ENCODE measurements around the gene NR2F1. TPM values are rescaled to one million over a fixed set of nuclear protein-coding genes. Genes with fewer than 3 reads are reported as not detected.

NR2F1 gene
- total RNA-seq, 2 donors from 2014 or later = 2.7 to 2.9 TPM

DNA sequence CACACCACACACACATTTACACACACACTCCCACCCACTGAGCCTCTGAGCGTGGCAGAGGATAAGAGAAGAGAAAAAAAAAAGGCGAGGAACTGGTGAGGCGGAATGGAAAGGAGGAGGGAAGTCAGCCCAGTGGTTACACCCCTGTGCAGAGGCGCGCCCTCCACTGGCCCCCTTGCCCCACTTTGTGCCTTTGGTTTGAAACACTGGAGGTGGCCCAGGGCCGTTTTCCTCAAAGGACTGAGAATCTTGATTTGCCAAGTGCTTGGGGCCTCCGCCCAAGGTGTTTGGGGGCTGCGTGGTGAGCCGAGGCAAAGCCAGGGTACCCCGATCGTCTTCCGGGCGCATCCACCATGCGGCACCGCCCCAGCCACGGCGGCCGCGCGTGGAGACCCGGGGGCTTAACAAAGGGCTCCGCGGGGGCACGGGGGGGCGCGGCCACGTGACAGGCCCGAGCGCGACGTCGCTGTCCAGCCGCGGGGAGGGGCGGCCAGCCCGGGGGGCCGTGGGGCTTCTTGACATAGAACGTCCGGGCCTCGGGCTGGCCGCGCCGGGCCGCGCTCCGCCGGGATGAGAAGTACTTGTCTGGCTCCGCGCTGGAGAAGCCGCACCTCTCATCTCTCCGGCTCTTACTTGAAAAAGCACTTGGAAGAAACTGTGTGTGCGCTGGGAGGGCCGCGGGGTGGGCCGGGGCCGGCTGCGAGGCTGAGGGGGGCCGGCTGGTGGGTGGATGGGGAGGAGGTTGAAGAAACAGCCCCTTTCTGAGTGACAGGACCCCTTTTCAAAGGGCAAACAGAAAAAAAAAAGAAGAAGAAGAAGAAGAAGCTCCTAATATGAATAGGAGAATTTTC lies 21.0 kb downstream of the NR2F1 start:
- no peak overlapping the region for H3K4me3 ChIP-seq
- H3K9ac ChIP-seq (ENCODE audit: low read depth in 2 of 2, low read length in 2 of 2) = no peak overlapping the region
- no peaks in the 10 kb centered on the region for H3K9me3 ChIP-seq
- intact Hi-C loops (cut with DNase I) = loop anchor here (10.0 kb wide), 1 partner anchor 201 kb away; no protein-coding TSS in a partner anchor
- TF ChIP-seq CTCF (IDR thresholded peaks at IDR 0.05) = no peak
- H3K36me3 ChIP-seq = no peaks in the 10 kb centered on the region
- DNase-seq = no peak
- no peak overlapping the region for H3K27ac ChIP-seq
- no peaks in the 10 kb centered on the region for H3K4me1 ChIP-seq
- peaks cover 90% of the 10 kb centered on the region for H3K27me3 ChIP-seq

DNA sequence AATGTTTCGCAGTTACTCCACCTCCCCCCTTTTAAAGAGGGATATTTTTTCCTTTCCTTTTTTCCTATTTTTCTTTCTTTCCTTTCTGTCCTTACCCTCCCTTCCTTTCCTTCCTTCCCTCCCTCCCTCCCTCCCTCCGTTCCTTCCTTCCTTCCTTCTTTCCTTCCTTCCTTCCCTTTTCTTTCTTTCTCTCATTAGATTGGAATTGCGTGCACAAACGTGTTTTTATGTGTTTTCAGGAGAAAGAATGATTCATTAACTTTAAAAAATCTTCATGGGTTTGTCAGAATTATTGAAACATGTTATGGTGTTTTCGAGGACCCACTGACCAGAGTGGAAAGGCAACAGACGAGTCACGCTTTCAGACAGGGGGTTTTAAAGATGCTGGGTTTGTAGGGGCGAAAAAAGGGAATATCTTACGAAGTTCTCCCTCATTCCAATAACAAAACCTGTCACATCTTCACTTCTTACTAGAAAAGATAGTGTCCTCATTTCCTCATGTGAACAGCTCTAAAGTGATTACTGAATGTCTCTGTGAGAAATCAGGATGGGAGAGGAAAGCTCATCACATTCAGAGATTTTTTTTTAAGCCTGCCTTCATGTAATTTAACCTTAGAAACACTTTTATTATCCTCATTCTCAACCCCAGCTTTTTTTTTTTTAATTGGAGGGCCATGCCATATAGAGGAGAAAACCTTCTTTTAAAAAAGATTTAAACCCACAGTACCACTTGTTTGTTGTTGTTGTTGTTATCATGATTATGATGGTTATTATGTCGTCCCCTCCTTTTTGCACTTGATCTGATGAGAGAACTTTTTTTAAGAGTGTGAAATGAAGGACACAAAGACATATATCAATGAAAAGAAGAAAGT lies 21.9 kb downstream of the NR2F1 start:
- no peak for DNase-seq
- intact Hi-C loops (cut with DNase I) = loop anchor here (10.0 kb wide), 1 partner anchor 200 kb away; no protein-coding TSS in a partner anchor
- Histone ChIP-seq H3K4me3 (no peak overlapping the region), H3K9ac (ENCODE audit: low read depth in 2 of 2, low read length in 2 of 2) (no peak overlapping the region), H3K9me3 (no peaks in the 10 kb centered on the region), H3K36me3 (no peaks in the 10 kb centered on the region), H3K27ac (no peak overlapping the region), H3K4me1 (no peaks in the 10 kb centered on the region), H3K27me3 (peaks cover 88% of the 10 kb centered on the region)
- no peak for TF ChIP-seq CTCF (IDR thresholded peaks at IDR 0.05)

DNA sequence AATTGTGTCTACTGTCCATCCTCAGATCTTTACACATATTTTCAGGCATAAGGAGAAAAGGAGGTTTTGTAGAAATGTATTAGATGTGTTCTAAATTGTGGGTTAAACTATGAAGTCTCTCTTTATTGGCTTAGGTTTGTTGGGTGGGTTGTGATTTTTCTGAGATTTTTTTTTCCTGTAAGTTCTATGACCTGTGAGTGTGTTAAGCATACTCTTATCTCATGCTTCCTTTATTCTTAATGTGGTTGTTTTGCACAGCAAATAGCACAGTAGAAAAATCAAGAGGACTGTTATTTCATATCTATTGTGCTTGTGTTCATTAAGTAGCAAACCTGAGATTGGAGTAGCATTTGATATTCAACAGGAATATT lies 23.3 kb downstream of the NR2F1 start:
- no peak for DNase-seq
- H3K27me3 ChIP-seq = peaks cover 89% of the 10 kb centered on the region
- no peak overlapping the region for H3K27ac ChIP-seq
- no peak overlapping the region for H3K9ac ChIP-seq (ENCODE audit: low read depth in 2 of 2, low read length in 2 of 2)
- no peak for TF ChIP-seq CTCF (IDR thresholded peaks at IDR 0.05)
- H3K9me3 ChIP-seq = no peaks in the 10 kb centered on the region
- no peak overlapping the region for H3K4me3 ChIP-seq
- H3K36me3 ChIP-seq = no peaks in the 10 kb centered on the region
- intact Hi-C loops (cut with DNase I) = loop anchor here (10.0 kb wide), 1 partner anchor 198 kb away; no protein-coding TSS in a partner anchor
- no peaks in the 10 kb centered on the region for H3K4me1 ChIP-seq

DNA sequence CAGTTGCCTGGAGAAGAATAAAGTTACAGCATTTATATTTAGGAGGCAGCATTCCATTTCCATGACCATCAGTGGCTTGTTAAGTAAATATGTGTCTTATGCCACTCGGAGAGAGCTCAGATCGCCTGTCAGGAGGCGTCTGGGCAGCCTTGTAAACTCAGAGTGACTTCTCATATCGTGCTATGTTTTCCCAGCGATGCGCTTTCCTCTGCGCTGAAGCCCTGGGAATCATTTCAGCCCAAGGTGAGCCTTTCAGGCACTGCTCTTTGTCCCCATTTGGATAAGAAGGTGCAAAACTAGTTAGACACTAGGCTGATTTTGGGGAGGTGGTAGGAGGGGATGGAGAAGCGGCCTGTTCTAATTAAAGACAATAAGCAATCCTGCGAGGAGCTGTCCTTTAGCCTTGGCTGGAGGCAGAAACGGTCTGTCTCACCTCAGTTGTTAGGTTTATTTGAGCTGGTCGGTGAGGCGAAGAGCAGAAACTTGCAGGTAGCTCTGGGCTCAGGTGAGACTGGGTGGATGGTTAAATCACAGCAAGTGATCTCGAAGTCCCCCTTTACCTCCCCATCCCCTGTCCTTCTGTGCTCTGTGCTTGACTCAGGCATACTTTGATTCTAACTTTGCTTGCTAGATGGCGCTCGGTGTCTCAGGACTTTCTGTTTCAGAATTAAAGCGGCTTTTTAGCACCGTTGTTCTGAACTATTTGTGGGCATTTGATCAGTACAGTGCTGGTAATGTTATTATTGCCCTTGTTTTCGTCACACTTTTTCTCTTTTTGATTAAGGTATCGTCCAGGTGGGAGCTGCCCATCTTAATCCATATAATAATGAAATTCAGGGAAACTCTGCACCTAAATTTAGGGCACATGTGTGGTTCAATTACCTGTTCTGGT lies 24.6 kb downstream of the NR2F1 start:
- Histone ChIP-seq H3K4me1 (no peaks in the 10 kb centered on the region), H3K36me3 (no peaks in the 10 kb centered on the region), H3K4me3 (no peak overlapping the region), H3K27me3 (peaks cover 88% of the 10 kb centered on the region), H3K9me3 (no peaks in the 10 kb centered on the region), H3K9ac (ENCODE audit: low read depth in 2 of 2, low read length in 2 of 2) (no peak overlapping the region), H3K27ac (no peak overlapping the region)
- intact Hi-C loops (cut with DNase I) = loop anchor here (10.0 kb wide), 1 partner anchor 197 kb away; no protein-coding TSS in a partner anchor
- peak; percentile 19 for TF ChIP-seq CTCF (IDR thresholded peaks at IDR 0.05)
- no peak for DNase-seq
